CD4-positive, alpha-beta T cell treated with Interleukin-15 for 4 hours (primary cell): ENCODE measurements around the gene FRMPD2.
"Not testable (repeated sequence)": the region's sequence is repeated elsewhere in the genome, so short reads cannot be mapped to it uniquely, and the experiment has no call there.

Source experiments
- DNase-seq: peaks from one replicate; pipeline ENCODE4 v3.0.0-alpha.2; 2020; ENCODE audit warnings: low spot score

Gene FRMPD2

GRCh38 chr10:48251525-48252353, 22.8 kb downstream of the FRMPD2 start:
- DNase-seq = no peak

DNA sequence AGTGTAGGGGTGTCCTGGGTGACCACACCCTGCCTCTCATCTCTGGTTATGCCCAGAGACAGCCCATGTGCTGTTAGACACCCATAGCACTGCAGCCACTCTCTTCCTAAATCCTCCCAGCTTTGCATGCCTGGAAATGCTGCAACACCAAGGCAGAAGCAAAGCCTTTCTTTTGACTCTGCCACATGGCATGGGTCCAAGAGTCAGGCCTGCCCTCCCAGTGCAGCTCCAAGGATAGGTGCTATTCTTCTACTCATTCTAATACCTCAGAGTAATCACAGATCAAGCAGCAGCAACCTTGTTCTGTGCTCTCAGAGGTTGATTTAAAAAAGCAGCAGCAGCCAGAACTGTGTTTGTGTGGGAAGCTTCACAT, 23.4 kb downstream of the FRMPD2 start:
- DNase-seq = no peak

DNA sequence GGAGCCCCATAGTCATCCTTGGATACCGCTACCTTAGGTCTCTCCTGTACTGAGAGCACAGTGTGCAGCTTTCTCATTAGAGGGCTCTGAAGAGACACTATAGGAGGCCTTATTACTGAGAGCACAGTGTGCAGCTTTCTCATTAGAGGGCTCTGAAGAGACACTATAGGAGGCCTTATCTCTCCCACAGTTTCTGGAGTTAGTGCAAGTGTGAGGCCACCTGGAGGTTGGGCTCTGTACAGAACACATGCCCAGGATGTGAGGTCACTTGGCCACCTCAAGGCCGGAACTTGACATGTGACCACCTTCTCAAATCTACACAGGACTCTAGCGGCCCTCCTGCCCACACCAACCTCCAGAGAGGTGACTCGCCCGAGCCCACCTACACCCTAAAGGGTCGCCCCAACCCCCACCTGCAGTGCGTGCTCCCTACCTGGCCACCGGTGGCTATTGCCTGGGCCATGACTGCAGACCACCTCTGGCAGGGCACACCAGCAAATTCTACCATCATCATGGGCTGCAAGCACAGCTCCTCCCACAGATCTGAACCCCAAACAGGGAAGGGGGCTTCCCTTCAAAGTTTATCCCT, 24.6 kb downstream of the FRMPD2 start:
- DNase-seq = no peak

DNA sequence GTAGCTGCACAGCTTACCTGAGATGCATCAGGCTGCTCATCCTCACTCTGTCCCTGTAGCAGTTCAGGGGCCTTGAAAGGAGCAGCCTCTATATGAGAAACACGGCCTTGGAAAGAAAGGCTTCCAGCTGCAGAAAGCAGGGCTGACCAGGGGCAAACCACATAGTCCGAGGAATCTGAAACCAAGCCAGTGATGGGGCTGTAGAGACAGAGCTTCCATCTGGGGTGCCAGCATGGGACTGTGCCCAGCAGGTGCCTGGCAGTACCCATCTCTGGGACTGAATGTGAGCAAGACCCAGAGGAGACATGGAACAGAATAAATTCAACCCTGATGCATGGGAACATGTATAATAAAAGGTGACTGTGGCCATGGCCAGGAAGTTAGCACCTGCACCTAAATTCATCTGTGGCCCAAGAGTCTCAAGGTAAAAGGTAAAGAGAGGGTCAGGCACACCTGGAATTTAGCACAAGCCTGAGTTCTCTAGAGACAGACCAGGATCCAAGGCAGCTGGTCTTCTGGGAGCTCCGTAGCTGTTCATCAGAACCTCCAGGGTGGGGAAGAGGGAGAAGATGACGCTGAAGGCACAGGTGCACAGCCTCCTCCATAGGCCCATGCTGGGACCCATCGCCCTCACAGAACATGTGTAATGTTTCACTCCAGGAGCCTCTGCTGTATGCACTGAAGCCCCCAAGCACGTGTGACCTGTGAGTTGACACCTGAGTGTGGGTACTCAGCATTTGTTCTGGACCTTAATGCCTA, 25.3 kb downstream of the FRMPD2 start:
- DNase-seq = no peak

DNA sequence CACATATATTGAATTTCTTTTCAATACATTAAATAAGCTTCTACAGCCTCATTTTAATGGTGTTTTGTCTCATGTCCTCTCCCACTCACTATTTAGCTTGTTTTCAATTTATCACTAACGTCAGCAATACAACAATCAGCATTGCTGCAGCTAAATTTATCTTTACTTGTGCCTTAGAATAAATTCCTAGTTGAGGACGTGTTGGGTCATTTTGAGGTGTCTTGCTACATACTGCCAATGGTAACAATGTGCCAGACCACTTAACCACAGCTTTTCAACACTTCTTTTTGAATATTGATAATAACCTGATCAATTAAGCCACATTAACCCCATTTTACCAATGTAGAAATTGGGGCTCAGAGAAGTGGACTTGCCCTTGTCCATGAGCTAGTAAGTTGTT, 26.0 kb downstream of the FRMPD2 start:
- no peak for DNase-seq

DNA sequence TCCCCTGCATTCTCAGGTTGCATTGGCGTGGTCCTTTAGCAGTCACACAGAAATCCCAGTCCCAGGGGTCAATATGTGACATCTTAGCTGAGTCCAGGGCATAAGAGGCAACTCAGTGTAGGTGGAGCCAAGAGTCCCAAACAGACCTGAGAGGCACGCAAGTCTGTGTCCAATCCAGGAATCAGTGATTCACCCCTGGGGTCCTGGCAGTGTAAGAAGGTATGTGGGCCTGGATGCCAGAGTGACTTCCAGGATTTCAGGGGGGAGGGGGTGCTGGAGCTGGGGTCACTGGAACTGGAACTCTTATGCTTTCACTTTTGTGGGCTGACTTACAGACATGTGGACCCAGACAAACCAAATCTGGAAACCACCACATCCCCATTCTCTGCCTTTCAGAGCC, 26.8 kb downstream of the FRMPD2 start:
- no peak for DNase-seq

DNA sequence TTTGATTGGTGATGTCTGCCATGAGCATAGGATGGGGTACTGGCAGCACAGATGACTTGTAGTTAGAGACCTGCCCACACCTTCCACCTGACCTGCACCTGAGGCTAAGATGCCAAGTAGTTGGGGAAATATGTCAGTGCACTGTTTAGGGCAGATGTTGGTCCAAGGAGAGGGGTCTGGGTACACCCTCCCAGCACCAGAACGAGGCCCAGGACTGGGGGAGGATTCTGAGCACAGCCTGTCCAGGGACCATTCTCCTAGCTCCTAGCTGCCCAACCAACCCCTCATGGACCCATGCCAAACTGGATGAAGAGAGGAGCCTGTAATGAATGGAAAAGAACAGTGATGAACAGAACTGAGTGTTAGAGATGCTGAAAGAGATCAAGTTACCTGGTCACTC, 28.0 kb downstream of the FRMPD2 start:
- DNase-seq = no peak

GRCh38 chr10:48245977-48246376, 28.5 kb downstream of the FRMPD2 start:
- DNase-seq = no peak

- DNase-seq = not testable (repeated sequence)
These were observed 30.6 kb downstream of the FRMPD2 start for GRCh38 chr10:48243921-48244320.

DNA sequence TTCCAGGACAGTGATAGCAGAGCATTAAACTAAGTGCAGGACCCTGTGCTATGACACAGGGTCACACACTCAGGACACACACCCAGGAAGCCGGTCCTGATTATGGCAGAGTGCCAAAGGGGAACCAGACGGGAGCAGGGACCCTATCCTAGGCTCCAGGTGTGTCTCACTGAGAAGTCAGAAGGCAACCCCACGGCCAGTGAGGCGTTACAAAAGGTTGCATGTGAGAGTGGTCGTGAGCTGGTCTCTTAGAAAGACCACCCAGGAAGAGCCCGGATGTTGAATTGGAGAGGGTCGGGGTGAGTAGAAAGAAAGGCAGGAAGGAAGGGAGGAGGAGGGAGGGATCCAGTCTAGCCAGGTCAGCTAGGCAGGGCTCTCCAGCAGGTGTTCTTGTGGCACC, 31.0 kb downstream of the FRMPD2 start:
- DNase-seq = no peak

DNA sequence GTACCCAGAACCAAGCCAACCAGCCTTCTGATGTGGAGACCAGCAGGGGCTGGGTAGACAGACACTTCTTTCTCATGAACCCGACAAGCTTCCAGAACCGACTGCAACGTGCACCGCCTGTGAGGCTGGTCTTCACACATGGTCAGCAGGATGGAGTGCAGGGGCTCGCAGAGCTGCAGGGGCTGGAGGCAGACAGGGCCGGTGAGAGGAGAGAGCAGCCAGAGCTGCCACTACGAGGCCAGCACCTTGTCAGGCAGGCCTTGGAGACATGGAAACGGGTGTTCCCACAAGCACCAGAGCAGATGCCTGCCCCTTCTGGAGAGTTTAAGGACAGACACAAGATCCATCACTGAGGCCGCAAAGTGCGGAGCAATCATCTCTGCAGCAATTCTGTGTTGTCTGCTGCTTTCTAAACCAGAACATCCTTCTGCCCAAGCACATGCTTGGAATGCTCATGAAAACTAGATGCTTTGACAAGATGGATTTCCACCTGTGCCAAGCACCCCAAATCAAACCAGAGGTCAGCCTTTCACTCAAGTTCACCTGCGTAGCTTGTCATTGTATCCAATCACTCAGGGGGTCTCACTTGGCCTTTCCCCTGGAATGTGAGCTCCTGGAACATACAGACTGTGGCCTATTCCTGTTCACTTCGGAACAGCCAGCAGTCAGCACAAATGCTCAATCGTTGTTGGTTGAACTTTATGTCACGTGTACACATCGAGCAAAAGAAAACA, 32.2 kb downstream of the FRMPD2 start:
- no peak for DNase-seq

- DNase-seq = no peak
These were observed 33.2 kb downstream of the FRMPD2 start for GRCh38 chr10:48241332-48241731.

GRCh38 chr10:48240196-48240595, 34.3 kb downstream of the FRMPD2 start:
- no peak for DNase-seq

DNA sequence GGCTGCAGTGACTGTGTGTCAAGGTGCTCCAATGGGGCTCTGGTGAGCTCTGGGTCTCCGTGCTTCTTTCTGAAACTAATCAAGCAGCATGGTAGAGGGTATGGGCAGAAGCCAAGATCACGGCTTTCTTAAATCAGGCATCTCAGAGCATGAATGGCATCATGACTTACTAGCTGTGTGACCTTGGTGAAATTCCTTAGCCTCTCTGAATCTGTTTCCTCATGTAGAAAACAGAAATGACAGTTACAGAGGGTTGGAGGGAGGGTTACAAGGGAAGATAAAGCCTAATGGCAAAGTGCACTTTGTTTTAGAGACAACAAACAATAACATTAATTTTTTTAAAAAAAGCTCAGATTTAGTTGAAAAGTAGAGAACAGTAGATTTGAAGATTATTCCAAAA, 34.9 kb downstream of the FRMPD2 start:
- no peak for DNase-seq

DNA sequence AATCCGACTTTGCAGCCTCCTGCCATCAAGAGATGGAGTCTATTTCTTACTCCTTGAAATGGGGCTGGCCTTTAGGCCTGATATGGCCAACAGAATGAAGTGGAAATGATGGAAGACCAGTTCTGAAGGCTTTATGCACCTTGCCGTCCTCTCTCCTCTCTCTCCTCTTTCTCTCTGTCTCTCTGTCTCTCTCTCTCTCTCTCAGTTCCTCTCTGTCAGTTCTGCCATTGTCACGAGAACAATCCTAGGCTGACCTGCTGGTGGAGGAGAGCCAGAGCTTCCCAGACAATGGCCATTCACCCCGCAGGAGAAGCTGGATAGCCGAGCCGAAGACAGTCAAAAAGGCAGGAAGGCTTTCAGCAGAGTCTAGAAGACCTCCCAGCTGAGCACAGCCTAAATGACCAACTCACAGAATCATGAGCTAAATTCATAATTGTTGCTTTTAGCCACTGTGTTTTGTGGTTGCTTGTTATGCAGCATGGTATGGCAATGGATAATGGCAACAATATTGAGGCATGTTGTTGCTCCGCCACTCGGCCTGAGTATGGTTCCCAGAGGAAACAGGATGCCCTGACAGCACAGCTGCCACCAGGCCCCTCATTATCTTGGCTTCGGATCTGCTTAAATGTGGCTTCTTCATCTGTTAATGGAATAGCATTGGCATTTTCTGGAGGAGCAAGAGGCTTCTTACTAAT, 35.5 kb downstream of the FRMPD2 start:
- DNase-seq = no peak

DNA sequence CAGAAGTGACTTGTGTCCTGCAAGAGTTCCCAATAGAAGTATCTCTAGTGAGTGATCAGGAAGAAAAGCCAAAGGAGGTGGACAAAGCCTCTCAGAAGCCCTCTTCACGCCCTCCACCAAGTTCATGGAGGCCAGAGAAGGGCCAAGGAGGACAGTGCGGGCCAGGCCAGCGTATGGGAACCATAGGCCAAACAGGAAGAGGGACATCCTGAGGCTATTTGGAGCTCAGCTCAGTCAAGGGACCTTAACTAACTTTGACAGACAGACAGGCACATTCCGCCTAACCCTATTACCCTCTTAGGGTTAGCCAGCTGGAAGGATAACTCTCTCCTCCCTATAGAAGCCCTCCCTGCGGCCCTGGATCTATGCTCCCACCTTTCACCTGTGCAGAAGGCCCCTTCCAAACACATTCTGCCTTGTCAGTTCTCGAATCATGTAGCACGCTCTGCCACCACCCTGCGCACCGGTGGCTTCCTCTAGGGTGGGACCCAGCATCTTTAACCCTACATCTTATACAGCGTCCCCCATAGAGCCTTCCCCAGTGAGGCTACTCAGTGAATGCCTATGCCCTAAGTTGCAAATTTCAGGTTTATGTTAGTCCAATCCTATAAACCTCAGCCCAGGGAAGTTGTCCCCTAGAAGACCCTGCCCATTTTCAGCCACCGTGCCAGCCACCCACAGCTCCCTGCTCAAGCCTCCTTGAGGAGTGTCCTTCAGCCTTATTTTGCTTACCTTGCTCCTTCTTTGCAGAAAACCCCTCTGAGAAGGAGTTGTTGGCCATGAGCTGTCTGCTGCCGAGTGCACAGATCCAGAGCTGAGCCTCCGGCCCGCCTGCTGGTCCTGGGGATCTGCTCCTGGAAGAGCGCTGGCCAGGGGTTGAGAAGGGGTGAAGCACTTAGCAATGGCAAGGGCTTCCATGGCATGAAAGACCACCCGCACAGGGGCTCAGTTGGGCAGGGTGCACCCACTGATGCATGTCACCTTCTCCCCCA, 36.9 kb downstream of the FRMPD2 start:
- DNase-seq = no peak

GRCh38 chr10:48236199-48236621, 38.3 kb downstream of the FRMPD2 start:
- DNase-seq = no peak

GRCh38 chr10:48235501-48235900, 39.0 kb downstream of the FRMPD2 start:
- DNase-seq = no peak

DNA sequence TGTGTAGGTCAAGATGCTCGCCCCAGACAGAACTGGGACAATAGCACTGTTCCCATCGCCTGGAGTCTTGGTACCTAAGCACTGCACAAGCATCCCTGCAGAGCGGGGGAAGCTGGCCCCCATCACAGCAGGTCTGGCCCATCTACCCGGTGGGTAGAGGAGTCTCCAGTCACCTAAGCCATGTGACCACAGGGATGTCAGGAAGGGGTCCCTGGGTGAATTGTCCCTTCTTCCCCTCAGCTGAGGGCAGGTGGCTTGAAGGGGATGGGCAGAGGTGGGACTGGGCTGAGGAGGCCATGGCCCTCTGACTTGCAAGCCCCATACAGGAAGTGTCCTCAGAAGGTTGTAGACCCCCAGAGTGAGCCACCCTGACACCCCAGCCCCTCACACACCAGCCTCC, 39.7 kb downstream of the FRMPD2 start:
- DNase-seq = no peak

- no peak for DNase-seq
These were observed 40.2 kb downstream of the FRMPD2 start for GRCh38 chr10:48234295-48234694.
